K562 (cell line): ENCODE data around the gene ZNRF3. TPM values are rescaled to one million over a fixed set of nuclear protein-coding genes. Genes with fewer than 3 reads are reported as not detected.

ENCODE experiments used
- KAT2B ChIP-seq: IDR thresholded peaks from one replicate; pipeline ENCODE4 v1.6.1; 2012; ENCODE audit warnings: low read depth, mild to moderate bottlenecking, control low read depth, inconsistent platforms, low read length, moderate library complexity
- PPARD ChIP-seq: fragments of 250-450 bp; sonication (Bioruptor Pico); IDR thresholded peaks from 2 replicates; pipeline ENCODE4 v1.8.0; 2022; ENCODE audit warnings: inconsistent platforms, mild to moderate bottlenecking, moderate library complexity
- TBL1XR1 ChIP-seq, 2 experiments: IDR thresholded peaks; 2 replicates each; pipeline ENCODE4 v1.6.1; 2012; ENCODE audit warnings: improper control_type of control experiment in 2 of 2, low read length in 2 of 2, mild to moderate bottlenecking in 1 of 2
- ZNF644 ChIP-seq: fragments of 200-800 bp; sonication (Bioruptor generic); IDR thresholded peaks from 2 replicates; pipeline ENCODE4 v1.6.1; 2016; ENCODE audit warnings: low read depth, missing genetic modification characterization, missing compliant biosample characterization
- polyA plus RNA-seq, 8 experiments: library from polyadenylated mRNA; depleted of rRNA in 4 of 8; stranded (reverse) in 5 of 8; unstranded in 3 of 8; fragments of >200 nt; fragmentation: Nextera tagmentation in 2 of 8; fragmentation: Illumina TruSeq in 1 of 8; extraction: Ambion mirVana in 2 of 8; extraction: Trizol in 1 of 8; gene quantifications; 2 replicates each; pipeline versions ENCODE4 v1.2.1 to v1.2.3, GENCODE V29; 2011 to 2014; ENCODE audit warnings: inconsistent platforms in 1 of 8, missing spikeins in 1 of 8
- total RNA-seq, 7 experiments: library from RNA; depleted of rRNA in 6 of 7; stranded (reverse); fragments of >200 nt in 6 of 7; fragmentation: Illumina TruSeq in 2 of 7; extraction: Trizol in 2 of 7; gene quantifications; 2 replicates each; pipeline versions ENCODE4 v1.2.1 to v1.2.3, GENCODE V29; 2011 to 2021; ENCODE audit warnings: low replicate concordance in 1 of 7
- TF ChIP-seq, protein P1 (sequence below): sonication (generic); formaldehyde crosslinking; IDR thresholded peaks from 2 replicates; pipeline ENCODE4 v1.8.1; 2023; ENCODE audit warnings: mild to moderate bottlenecking, missing genetic modification reagents
- TF ChIP-seq, protein P2 (sequence below): sonication (generic); formaldehyde crosslinking; IDR thresholded peaks from 2 replicates; pipeline ENCODE4 v1.8.0; 2023; ENCODE audit warnings: mild to moderate bottlenecking, missing genetic modification reagents

Gene ZNRF3
- total and polyA plus RNA-seq, 9 of the 15 experiments (the other 6 are each of a cell fraction or from before 2014, with no cell fraction given), result 0.41 to 5.9 (median 1.7) TPM

DNA sequence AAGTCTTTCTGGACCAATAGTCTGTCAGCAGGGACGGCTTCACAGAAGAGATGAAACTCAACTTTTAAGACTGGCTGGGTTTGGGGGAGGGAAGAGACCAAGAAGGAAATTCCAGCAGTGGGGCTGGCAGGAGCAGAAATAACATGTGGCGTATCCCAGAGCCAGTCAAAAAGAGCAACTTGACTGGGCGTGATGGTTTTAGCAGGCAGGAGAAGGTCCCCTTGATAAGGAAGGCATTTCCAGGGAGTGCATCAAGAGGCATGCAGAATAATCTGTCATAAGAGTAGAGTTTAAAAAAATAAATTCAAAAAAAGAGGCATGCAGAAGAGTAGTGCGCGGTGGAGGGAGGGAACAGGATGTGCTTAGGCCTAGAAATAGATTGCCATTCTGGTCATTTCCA is 125.8 kb downstream of the ZNRF3 start (continued):
- TF ChIP-seq, protein P1, sequence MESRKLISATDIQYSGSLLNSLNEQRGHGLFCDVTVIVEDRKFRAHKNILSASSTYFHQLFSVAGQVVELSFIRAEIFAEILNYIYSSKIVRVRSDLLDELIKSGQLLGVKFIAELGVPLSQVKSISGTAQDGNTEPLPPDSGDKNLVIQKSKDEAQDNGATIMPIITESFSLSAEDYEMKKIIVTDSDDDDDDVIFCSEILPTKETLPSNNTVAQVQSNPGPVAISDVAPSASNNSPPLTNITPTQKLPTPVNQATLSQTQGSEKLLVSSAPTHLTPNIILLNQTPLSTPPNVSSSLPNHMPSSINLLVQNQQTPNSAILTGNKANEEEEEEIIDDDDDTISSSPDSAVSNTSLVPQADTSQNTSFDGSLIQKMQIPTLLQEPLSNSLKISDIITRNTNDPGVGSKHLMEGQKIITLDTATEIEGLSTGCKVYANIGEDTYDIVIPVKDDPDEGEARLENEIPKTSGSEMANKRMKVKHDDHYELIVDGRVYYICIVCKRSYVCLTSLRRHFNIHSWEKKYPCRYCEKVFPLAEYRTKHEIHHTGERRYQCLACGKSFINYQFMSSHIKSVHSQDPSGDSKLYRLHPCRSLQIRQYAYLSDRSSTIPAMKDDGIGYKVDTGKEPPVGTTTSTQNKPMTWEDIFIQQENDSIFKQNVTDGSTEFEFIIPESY (CRISPR knock-in tag), result no peak
- no peak for TF ChIP-seq KAT2B
- TF ChIP-seq PPARD (CRISPR knock-in tag), result no peak
- TF ChIP-seq, protein P2, sequence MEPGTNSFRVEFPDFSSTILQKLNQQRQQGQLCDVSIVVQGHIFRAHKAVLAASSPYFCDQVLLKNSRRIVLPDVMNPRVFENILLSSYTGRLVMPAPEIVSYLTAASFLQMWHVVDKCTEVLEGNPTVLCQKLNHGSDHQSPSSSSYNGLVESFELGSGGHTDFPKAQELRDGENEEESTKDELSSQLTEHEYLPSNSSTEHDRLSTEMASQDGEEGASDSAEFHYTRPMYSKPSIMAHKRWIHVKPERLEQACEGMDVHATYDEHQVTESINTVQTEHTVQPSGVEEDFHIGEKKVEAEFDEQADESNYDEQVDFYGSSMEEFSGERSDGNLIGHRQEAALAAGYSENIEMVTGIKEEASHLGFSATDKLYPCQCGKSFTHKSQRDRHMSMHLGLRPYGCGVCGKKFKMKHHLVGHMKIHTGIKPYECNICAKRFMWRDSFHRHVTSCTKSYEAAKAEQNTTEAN (CRISPR knock-in tag), result no peak
- no peak for TF ChIP-seq ZNF644
- TF ChIP-seq TBL1XR1 (IDR thresholded peaks at IDR 0.05; ENCODE audit: low read length in 2 of 2), result no peak
- TF ChIP-seq, all 486 proteins: peak for 0
